Measurements from ENCODE around the gene ACR.

The ACR gene

GRCh38 chr22:50714150-50714549 lies 23.9 kb upstream of the ACR start:
- Histone ChIP-seq H4K20me1 (ENCODE audit: control insufficient read depth, insufficient read depth, low read depth, low read length) (no peaks in the 10 kb centered on the region), H3K9me2 (replicated peaks; ENCODE audit: control insufficient read depth, low read length) (no peaks in the 10 kb centered on the region), H3K27ac (ENCODE audit: low read depth, low read length) (no peak overlapping the region), H3K4me3 (ENCODE audit: low read length) (no peak overlapping the region), H3K27me3 (ENCODE audit: control insufficient read depth, low read length) (peaks cover 12% of the 10 kb centered on the region; the same call in 1 of the 2 replicates), H3K36me3 (ENCODE audit: control insufficient read depth, low read length) (no peaks in the 10 kb centered on the region), H3K9me3 (ENCODE audit: control insufficient read depth, insufficient read depth, low read length) (no peaks in the 10 kb centered on the region), H3K4me2 (ENCODE audit: low read length) (no peak overlapping the region), H3K4me1 (ENCODE audit: control insufficient read depth, low read length) (no peaks in the 10 kb centered on the region), H3K79me2 (ENCODE audit: control insufficient read depth, low read length) (no peaks in the 10 kb centered on the region), H3F3A (ENCODE audit: control insufficient read depth, insufficient read depth) (no peaks in the 10 kb centered on the region)
- no peak for TF ChIP-seq CTCF (IDR thresholded peaks at IDR 0.05; ENCODE audit: low read depth, low read length, poor library complexity, severe bottlenecking)
- TF ChIP-seq EZH2phosphoT487 (IDR thresholded peaks at IDR 0.05; ENCODE audit: borderline replicate concordance, low read length) = no peak

DNA sequence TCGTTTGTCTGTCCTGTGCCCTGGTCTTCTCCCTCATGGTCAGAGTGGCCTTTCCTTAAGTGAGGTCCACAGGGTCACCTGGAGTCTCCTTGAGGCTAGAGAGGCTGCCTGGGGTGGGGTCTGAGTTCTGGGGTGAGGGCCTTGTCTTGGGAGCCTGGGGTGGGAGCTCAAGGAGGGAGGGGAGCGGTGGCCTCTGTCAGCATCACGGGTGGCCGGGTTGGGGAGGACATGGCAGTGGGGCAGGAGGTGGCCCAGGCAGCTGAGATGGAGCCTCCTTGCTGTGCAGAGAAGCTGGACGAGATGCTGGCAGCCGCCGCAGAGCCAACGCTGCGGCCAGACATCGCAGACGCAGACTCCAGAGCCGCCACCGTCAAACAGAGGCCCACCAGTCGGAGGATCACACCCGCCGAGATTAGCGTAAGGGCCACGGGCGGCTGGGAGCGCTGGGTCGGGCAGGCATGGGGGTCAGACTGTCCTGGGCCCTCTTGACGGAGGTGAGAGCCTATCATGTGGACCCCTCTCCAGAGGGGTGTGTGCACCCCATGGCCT lies 23.3 kb upstream of the ACR start:
- H3K36me3 ChIP-seq (ENCODE audit: control insufficient read depth, low read length) = no peaks in the 10 kb centered on the region
- H3K4me3 ChIP-seq (ENCODE audit: low read length) = no peak overlapping the region
- no peaks in the 10 kb centered on the region for H3K4me1 ChIP-seq (ENCODE audit: control insufficient read depth, low read length)
- no peaks in the 10 kb centered on the region for H3K79me2 ChIP-seq (ENCODE audit: control insufficient read depth, low read length)
- H3K27me3 ChIP-seq (ENCODE audit: control insufficient read depth, low read length) = peaks cover 12% of the 10 kb centered on the region; the same call in 1 of the 2 replicates
- no peak overlapping the region for H3K27ac ChIP-seq (ENCODE audit: low read depth, low read length)
- no peaks in the 10 kb centered on the region for H3K9me3 ChIP-seq (ENCODE audit: control insufficient read depth, insufficient read depth, low read length)
- no peak for TF ChIP-seq EZH2phosphoT487 (IDR thresholded peaks at IDR 0.05; ENCODE audit: borderline replicate concordance, low read length)
- no peak for TF ChIP-seq CTCF (IDR thresholded peaks at IDR 0.05; ENCODE audit: low read depth, low read length, poor library complexity, severe bottlenecking)
- no peak overlapping the region for H3K4me2 ChIP-seq (ENCODE audit: low read length)
- H3K9me2 ChIP-seq (replicated peaks; ENCODE audit: control insufficient read depth, low read length) = no peaks in the 10 kb centered on the region
- no peaks in the 10 kb centered on the region for H3F3A ChIP-seq (ENCODE audit: control insufficient read depth, insufficient read depth)
- no peaks in the 10 kb centered on the region for H4K20me1 ChIP-seq (ENCODE audit: control insufficient read depth, insufficient read depth, low read depth, low read length)

DNA sequence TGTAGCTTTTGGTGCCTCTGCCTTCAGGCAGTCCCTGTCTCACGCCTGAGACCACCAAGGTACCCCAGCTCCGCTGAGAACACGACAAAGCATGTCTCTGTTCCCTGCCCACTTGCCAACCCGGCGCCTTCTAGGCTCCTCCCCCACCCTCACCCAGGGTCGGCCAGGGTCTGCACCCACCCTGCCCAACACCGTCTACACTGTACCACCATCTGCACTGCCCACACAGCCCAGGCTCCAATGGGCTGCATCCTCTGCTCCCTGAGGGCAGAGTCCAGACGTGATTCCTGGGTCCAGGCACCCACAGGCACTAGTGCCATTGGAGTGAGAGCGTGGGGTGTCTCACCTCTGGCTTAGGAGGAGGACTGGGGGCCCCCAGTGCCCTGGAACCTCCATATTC lies 22.8 kb upstream of the ACR start:
- Histone ChIP-seq H3K79me2 (ENCODE audit: control insufficient read depth, low read length) (no peaks in the 10 kb centered on the region), H3K36me3 (ENCODE audit: control insufficient read depth, low read length) (no peaks in the 10 kb centered on the region), H3K9me2 (replicated peaks; ENCODE audit: control insufficient read depth, low read length) (no peaks in the 10 kb centered on the region), H3K4me2 (ENCODE audit: low read length) (no peak overlapping the region), H3K27me3 (ENCODE audit: control insufficient read depth, low read length) (peaks cover 12% of the 10 kb centered on the region; the same call in 1 of the 2 replicates), H3K4me3 (ENCODE audit: low read length) (no peak overlapping the region), H3F3A (ENCODE audit: control insufficient read depth, insufficient read depth) (no peaks in the 10 kb centered on the region), H3K9me3 (ENCODE audit: control insufficient read depth, insufficient read depth, low read length) (no peaks in the 10 kb centered on the region), H3K27ac (ENCODE audit: low read depth, low read length) (no peak overlapping the region), H4K20me1 (ENCODE audit: control insufficient read depth, insufficient read depth, low read depth, low read length) (no peaks in the 10 kb centered on the region), H3K4me1 (ENCODE audit: control insufficient read depth, low read length) (no peaks in the 10 kb centered on the region)
- TF ChIP-seq CTCF (IDR thresholded peaks at IDR 0.05; ENCODE audit: low read depth, low read length, poor library complexity, severe bottlenecking) (no peak), EZH2phosphoT487 (IDR thresholded peaks at IDR 0.05; ENCODE audit: borderline replicate concordance, low read length) (no peak)

Measured in DOHH2 (cell line).